GM13976 (cell line): Measurements from ENCODE around the gene RAB36.

ENCODE experiments used
- DNase-seq: peaks from one replicate; pipeline ENCODE4 v3.0.0; 2012; ENCODE audit warnings: low spot score
- in situ Hi-C: fragments of 300-500 bp; cut with MboI; formaldehyde crosslinking; loops from one replicate; pipeline ENCODE4 v1.12.0; 2022; ENCODE audit warnings: low sequenced_read_pairs, mixed read lengths, inconsistent platforms; ENCODE audit not compliant: unreplicated experiment
- TF ChIP-seq, protein P1 (sequence below): IDR thresholded peaks from 2 replicates; pipeline ENCODE4 v1.5.1; 2012; ENCODE audit warnings: borderline replicate concordance, mild to moderate bottlenecking; ENCODE audit not compliant: insufficient read depth; ENCODE audit errors: extremely low read depth, missing control alignments, control extremely low read depth

Gene RAB36

DNA sequence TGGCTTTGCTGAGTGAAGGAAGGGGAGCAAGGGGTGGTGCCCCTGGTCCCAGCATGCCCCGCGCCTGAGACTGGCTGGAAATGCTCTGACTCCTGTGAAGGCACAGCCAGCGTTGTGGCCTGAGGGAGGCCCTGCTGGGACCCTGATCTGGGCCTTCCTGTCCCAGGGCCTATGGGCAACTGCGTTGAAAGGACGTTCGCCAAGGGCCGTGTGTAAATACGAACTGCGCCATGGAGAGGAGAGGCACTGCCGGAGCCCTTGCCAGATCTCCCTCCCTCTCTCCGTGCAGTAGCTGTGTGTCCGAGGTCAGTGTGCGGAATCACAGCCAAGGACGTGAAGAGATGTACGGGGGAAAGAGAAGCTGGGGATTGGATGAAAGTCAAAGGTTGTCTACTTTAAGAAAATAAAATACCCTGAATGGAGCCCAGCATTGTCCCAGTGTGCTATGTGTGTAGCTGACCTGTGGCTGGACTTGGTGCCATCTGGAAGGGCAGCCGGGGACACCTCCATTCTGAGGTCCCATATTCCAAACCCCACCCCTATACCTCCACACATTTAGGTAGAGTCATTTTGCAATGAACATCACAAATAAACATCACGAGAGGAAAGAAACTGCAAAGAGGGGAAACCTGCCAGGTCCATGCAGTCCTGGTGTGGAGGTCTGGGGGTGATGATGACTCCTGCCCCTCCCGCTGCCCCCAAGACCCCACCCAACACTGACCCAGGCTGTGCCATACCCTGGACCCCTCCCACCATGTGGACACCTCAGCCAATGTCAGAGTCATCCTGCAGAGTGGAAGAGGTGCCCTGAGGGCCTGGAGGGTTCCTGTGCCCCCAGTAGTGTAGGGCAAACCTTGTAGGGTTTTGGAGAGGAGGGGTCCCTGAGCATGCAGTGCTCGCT lies 20.4 kb upstream of the RAB36 start:
- in situ Hi-C loops = loop anchor here (5.0 kb wide), 1 partner anchor 163 kb away; no protein-coding TSS in a partner anchor
- no peak for DNase-seq
- TF ChIP-seq, protein P1, sequence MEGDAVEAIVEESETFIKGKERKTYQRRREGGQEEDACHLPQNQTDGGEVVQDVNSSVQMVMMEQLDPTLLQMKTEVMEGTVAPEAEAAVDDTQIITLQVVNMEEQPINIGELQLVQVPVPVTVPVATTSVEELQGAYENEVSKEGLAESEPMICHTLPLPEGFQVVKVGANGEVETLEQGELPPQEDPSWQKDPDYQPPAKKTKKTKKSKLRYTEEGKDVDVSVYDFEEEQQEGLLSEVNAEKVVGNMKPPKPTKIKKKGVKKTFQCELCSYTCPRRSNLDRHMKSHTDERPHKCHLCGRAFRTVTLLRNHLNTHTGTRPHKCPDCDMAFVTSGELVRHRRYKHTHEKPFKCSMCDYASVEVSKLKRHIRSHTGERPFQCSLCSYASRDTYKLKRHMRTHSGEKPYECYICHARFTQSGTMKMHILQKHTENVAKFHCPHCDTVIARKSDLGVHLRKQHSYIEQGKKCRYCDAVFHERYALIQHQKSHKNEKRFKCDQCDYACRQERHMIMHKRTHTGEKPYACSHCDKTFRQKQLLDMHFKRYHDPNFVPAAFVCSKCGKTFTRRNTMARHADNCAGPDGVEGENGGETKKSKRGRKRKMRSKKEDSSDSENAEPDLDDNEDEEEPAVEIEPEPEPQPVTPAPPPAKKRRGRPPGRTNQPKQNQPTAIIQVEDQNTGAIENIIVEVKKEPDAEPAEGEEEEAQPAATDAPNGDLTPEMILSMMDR = no peak

- in situ Hi-C loops = no loop called here
- TF ChIP-seq, protein P1 = no peak
- no peak for DNase-seq
Observed at GRCh38 chr22:23125512-23126103, 19.7 kb upstream of the RAB36 start.

DNA sequence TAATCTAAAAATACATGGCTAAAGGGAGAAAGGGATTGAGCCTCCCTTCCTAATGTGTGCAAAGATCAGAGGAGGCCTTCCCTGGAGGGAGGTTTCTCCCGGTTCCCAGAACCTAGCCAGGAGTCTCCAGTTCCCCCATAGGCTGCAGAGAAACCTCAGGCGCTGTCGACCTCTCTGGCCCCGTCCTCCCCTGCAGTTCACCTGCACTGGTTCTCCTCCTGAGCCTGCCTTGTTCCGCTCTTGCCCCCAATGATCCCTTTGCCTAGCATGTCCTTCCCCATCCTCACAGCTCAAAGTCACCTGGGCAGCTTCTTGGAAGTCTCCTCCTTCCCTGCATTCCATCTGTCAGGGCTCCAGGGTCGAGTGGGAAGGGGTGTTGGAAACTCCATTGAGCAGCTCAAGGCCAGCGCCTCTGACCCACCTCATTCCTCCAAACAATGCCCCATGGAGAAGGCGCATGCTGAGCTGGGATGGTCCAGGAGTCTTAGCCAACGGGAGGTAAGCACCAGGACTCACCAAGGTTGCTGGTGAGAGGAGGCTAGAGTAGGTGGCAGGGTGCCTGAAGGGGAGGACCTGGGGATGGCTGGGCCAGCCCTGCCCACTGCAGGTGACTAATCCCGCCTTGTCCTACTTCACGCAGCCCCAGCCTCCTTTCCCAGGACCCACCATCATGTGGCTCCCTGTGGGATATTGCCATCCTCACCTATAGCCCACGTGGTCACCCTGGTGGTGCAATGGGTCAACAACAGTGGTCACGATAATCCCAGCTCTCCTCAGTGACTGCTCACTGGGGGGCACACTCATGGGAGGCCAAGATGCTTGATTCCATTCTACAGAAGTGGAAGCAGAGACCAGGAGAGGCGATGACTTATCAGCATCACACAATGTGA lies 18.9 kb upstream of the RAB36 start:
- no peak for DNase-seq
- in situ Hi-C loops = no loop called here
- TF ChIP-seq, protein P1 = no peak

- TF ChIP-seq, protein P1 = no peak
- in situ Hi-C loops = no loop called here
- DNase-seq = no peak
Observed at GRCh38 chr22:23127055-23127756, 18.1 kb upstream of the RAB36 start.

DNA sequence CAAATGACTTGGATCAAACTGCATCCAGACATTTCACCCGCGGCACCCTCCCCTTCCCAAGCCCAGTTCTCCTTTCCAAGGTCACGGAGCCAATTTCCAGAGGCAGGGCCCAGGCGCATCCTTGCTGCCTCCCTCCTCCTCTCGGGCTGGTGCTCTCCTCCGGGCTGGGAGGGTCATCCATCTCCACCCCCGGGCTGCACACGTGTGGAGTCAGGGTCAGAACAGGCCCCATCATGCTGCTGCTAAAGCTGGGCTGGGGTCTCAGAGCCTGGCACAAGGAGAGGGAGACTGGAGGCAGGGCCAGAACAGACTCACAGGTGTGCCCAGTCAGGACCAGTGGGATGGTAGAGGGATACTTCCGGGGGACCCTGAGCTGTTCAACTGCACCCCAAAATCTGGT lies 17.5 kb upstream of the RAB36 start:
- TF ChIP-seq, protein P1 = no peak
- in situ Hi-C loops = no loop called here
- no peak for DNase-seq
